Ureter (tissue), 1 donor: ENCODE results near the gene TNFSF4. TPM values are rescaled to one million over a fixed set of nuclear protein-coding genes. Genes with fewer than 3 reads are reported as not detected.

Experiments used
- DNase-seq: peaks from one replicate; pipeline ENCODE4 v3.0.0-alpha.2; 2020; ENCODE audit warnings: low spot score
- total RNA-seq: library from RNA; stranded (reverse); gene quantifications from one replicate; pipeline ENCODE4 v1.2.4, GENCODE V29; 2023
- donor health status: DM: yes; HTN: yes; CAD: no.

The TNFSF4 gene
- total RNA-seq, 1 donor from 2014 or later, result 0.52 TPM

- no peak for DNase-seq
These were observed 3.6 kb upstream of the TNFSF4 start for GRCh38 chr1:173210716-173211231.

- no peak for DNase-seq
These were observed 3.2 kb upstream of the TNFSF4 start for GRCh38 chr1:173210283-173210682.

GRCh38 chr1:173208868-173209267 lies 1.7 kb upstream of the TNFSF4 start:
- DNase-seq, result no peak

GRCh38 chr1:173208146-173208545 lies 1.0 kb upstream of the TNFSF4 start:
- no peak for DNase-seq

- DNase-seq, result no peak
These were observed 1.7 kb downstream of the TNFSF4 start for GRCh38 chr1:173205146-173206051.

- DNase-seq, result no peak
These were observed 2.4 kb downstream of the TNFSF4 start for GRCh38 chr1:173204693-173205092.

GRCh38 chr1:173202424-173203145 lies 4.5 kb downstream of the TNFSF4 start:
- no peak for DNase-seq

- no peak for DNase-seq
These were observed 5.2 kb downstream of the TNFSF4 start for GRCh38 chr1:173201969-173202368.

- DNase-seq, result no peak
These were observed 11.5 kb downstream of the TNFSF4 start for GRCh38 chr1:173195596-173196088.

GRCh38 chr1:173193639-173194038 lies 13.5 kb downstream of the TNFSF4 start:
- DNase-seq, result no peak

- no peak for DNase-seq
These were observed 16.0 kb downstream of the TNFSF4 start for GRCh38 chr1:173191011-173191705.

GRCh38 chr1:173190101-173190936 lies 16.8 kb downstream of the TNFSF4 start:
- peak; percentile 83 for DNase-seq

- no peak for DNase-seq
These were observed 19.4 kb downstream of the TNFSF4 start for GRCh38 chr1:173187671-173188237.

- no peak for DNase-seq
These were observed 25.3 kb downstream of the TNFSF4 start for GRCh38 chr1:173181791-173182190.

- no peak for DNase-seq
These were observed 30.9 kb downstream of the TNFSF4 start for GRCh38 chr1:173176246-173176645.

- DNase-seq, result no peak
These were observed 31.5 kb downstream of the TNFSF4 start for GRCh38 chr1:173175514-173176145.

GRCh38 chr1:173173388-173173787 lies 33.7 kb downstream of the TNFSF4 start:
- DNase-seq, result no peak

GRCh38 chr1:173171152-173171551 lies 36.0 kb downstream of the TNFSF4 start:
- DNase-seq, result no peak

- no peak for DNase-seq
These were observed 38.2 kb downstream of the TNFSF4 start for GRCh38 chr1:173168941-173169340.

GRCh38 chr1:173164686-173165085 lies 42.4 kb downstream of the TNFSF4 start:
- no peak for DNase-seq
